Measurements from ENCODE around the gene RPS2.

DNA sequence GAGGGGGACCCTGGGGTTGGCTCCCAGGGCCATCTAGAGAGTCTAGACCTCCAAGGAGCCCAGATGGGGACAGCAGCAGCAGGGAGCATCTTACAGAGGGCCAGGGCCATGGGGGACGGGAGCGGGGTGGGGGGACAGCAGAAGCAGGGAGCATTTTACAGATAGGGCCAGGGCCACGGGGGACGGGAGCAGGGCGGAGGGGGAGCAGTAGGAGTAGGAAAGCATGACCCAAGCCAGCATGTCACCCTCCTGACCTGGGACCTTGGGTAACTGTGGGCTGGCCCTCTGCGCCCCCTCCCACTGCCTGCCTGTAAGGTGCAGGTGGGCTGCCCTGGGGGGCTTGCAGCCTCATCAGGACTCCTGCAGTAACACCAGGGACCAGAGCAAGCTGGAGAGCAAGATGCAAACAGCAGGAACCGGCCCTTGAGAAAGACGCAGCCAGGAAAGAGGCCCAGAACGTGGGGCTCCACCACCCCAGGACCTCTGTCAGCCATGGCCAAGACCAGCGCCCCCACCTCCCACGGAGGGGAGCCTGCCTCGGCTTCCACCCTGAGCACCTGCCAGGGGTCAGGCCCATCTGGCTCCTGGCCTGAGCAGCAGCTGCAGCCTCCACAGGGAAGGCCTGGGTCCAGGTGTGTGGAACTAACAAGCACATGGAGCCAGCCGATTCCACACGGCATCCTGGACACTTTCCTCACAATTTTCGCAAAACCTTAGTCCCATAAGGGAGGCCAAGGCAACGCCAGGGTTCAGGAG, 42.6 kb upstream of the RPS2 start:
- TF ChIP-seq, protein P1, sequence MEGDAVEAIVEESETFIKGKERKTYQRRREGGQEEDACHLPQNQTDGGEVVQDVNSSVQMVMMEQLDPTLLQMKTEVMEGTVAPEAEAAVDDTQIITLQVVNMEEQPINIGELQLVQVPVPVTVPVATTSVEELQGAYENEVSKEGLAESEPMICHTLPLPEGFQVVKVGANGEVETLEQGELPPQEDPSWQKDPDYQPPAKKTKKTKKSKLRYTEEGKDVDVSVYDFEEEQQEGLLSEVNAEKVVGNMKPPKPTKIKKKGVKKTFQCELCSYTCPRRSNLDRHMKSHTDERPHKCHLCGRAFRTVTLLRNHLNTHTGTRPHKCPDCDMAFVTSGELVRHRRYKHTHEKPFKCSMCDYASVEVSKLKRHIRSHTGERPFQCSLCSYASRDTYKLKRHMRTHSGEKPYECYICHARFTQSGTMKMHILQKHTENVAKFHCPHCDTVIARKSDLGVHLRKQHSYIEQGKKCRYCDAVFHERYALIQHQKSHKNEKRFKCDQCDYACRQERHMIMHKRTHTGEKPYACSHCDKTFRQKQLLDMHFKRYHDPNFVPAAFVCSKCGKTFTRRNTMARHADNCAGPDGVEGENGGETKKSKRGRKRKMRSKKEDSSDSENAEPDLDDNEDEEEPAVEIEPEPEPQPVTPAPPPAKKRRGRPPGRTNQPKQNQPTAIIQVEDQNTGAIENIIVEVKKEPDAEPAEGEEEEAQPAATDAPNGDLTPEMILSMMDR (IDR thresholded peaks at IDR 0.05) = no peak
- no peak for TF ChIP-seq EZH2 (IDR thresholded peaks at IDR 0.05; ENCODE audit: borderline replicate concordance, insufficient read depth, low read depth, low read length, poor library complexity, severe bottlenecking)
